Brain pericyte (primary cell): Measurements from ENCODE around the gene AAK1.
"Not testable (repeated sequence)": the region's sequence is repeated elsewhere in the genome, so short reads cannot be mapped to it uniquely, and the experiment has no call there.

Experiments
- DNase-seq: peaks from one replicate; pipeline ENCODE4 v3.0.0-alpha.2; 2012; ENCODE audit warnings: low read depth, low spot score

AAK1 gene

DNA sequence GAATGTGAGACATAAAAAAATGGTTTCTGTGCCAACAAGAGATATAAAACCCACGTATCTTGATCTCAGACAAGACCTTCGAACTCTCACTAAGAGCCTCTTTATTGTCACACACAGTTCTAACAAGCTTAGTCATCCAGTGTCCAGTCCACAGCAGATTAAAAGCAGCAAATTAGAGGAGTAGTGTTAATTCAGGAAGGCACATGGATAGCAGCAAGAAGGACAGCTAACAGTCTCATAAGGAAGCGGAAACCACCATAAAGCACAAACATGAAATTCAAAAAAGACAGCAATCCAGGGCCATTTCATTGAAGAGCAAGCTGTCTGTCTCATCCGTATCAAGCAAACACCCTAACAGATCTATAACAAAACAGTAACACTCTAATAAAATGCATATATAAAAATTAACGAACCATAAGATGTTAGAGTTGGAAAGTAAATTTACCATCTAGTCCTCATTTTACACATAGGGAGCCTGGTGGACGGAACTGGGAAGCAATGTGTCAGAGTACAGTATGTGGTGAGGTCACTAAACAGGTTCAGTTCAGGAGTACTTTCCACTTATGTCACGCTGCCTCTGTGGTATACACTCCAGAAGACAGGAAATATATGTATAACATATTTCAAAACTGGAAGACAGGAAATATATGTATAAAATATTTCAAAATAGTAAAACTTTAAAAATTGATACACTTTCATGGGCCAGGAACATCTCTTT lies 18.3 kb downstream of the AAK1 start:
- DNase-seq: no peak

DNA sequence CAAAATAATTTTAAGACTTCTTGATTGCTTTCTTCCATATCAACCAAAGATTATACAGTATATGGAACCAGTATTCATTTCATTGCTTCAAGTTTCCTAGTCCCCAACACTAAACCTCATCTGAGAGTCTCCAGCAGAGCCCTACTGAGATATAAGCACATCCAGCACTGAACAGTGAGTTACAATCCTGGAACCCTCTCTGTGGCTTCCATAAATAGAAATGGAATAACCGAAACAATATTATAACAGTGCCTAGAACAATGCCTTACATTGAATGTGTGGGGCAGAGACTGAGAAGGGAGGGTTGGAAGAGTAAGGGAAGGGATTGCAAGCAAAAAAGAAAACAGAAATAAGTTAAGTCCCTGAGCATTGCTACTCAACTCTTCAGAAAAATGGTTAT lies 18.9 kb downstream of the AAK1 start:
- no peak for DNase-seq

DNA sequence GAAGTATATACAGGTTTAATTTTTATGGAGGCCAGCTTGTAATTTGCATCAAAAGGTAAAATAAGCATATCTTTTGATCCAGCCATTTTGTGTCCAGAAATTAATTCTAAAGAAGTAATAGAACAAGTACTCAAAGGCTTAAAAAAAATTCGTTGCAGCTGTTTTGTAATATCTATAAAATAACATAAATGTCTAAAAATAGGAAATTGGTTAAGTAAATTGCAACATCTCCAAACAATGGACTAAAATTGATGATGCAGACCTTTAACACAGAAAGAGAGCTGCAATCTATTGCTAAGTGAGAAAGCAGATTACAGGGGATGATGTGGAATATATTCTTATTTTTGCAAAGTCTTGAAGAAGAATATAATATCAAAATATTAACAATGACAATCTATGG lies 19.4 kb downstream of the AAK1 start:
- DNase-seq: no peak

DNA sequence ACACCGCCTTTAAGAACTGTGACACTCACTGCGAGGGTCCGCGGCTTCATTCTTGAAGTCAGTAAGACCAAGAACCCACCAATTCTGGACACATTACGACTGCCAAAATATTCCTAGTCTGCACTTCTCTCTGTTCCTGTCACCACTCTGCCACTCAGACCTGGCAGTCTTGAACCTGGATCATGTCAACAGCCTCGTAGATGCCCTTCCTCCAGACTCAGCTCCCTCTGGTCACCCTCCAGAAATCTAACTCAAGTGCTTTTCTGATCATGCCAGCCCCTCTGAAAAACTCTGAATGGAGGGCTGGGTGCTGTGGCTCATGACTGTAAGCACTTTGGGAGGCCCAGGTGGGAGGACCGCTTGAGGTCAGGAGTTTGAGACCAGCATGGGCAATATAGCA lies 20.3 kb downstream of the AAK1 start:
- no peak for DNase-seq

GRCh38 chr2:69622805-69623204 lies 20.7 kb downstream of the AAK1 start:
- not testable (repeated sequence) for DNase-seq

DNA sequence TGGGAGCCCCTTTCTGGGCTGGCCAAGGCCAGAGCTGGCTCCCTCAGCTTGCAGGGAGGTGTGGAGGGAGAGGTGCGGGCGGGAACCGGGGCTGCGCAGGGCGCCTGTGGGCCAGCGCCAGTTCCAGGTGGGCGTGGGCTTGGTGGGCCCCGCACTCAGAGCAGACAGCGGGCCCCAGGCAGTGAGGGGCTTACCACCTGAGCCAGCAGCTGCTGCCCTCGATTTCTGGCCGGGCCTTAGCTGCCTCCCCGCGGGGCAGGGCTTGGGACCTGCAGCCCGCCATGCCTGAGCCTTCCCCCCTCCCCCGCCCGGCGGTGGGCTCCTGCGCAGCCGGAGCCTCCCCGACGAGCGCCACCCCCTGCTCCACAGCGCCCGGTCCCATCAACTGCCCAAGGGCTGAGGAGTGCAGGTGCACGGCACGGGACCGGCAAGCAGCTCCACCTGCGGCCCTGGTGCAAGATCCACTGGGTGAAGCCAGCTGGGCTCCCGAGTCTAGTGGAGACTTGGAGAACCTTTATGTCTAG lies 21.5 kb downstream of the AAK1 start:
- not testable (repeated sequence) for DNase-seq

GRCh38 chr2:69621440-69621839 lies 22.1 kb downstream of the AAK1 start:
- DNase-seq: no peak

GRCh38 chr2:69620870-69621269 lies 22.7 kb downstream of the AAK1 start:
- DNase-seq: no peak

GRCh38 chr2:69619725-69620124 lies 23.8 kb downstream of the AAK1 start:
- DNase-seq: no peak

- no peak for DNase-seq
Measured at GRCh38 chr2:69618362-69618761, 25.2 kb downstream of the AAK1 start.

- DNase-seq: no peak
Measured at GRCh38 chr2:69617744-69618143, 25.8 kb downstream of the AAK1 start.

DNA sequence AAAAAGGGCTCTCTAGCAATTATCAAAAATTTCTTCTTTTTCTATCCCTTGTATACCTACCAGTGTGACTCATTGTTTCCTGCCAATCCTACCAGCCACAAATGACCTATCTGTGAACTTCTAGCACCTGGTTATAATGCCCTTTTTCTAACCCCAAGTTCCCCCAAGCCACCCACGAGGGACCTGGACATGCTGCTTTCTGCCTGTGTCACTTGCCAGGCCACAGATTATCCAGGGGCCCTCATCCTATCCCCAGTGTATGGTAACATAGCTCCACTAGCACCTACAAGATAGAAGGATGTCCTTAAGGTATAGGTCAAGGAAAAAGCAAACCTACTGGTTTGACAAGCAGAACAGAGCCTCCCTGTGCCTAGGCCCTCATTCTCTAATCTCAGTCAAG lies 26.8 kb downstream of the AAK1 start:
- DNase-seq: no peak

DNA sequence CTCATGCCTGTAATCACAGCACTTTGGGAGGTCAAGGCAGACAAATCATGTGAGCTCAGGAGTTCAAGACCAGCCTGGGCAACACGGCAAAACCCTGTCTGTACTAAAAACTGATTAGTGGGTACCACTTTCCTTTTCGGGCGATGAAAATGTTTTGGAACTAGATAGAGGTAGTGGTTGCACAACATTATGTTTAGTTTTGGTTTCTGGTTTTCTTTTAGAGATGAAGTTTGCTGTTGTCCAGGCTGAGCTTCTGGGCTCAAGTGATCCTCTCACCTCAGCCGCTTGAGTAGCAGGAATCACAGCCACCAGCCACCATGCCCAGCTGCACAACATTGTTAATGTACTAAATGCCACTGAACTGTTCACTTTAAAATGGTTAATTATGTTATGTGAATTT lies 27.6 kb downstream of the AAK1 start:
- no peak for DNase-seq

GRCh38 chr2:69615078-69615625 lies 28.4 kb downstream of the AAK1 start:
- DNase-seq: no peak

GRCh38 chr2:69612707-69613106 lies 30.8 kb downstream of the AAK1 start:
- DNase-seq: no peak

DNA sequence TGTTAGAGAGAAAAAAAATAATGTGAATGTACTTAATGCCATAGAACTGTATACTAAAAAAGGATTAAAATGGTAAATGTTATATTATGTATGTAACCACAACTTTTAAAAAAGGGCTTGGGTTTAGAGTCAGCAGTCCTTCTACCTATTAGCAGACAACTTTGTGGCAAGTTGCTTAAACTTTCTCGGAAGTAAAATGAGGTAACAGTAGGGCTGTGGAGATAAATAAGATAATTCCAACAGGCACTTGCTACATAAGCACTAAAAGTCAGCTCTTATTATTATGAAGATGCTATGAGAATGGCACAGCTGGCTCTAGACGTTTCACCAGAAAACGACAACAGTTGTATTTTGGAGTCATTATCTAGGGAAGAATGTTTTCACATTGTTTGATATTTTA lies 31.3 kb downstream of the AAK1 start:
- DNase-seq: no peak

DNA sequence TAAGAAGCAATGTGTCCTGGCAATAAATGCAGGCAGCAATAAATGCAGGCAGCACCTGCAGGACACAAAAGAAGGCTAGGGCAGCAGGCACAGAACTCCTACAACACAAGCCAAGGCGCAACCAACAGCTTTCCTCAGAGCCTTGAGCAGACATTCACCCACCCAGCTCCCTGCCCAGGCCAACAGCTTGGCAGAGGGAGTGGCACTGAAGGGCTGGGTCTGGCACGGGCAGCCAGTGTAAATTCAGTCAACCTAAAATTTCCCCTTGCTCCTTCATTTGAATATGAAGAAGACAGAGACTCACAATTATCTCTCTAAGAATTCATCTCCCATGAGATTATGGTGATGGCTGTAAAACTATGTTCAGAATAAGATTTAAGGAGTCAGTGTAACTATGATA lies 35.4 kb downstream of the AAK1 start:
- no peak for DNase-seq

GRCh38 chr2:69606771-69607170 lies 36.8 kb downstream of the AAK1 start:
- DNase-seq: not testable (repeated sequence)

DNA sequence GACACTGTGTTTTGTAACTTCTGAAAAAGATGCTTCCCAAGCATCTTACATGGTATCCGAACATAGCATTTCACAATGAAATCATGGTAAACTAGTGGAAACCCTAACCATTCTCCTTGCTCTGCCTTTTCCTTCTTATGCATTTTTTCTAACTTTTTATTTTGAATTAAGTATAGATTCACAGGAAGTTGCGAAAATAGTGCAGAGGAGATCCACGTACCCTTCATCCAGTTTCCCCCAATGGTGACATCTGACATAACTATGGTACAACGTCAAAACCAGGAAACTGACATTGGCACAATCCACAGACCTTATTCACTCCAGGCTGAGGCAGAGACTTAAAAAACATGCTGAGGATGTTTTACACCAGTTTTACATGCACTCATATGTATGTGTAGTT lies 38.3 kb downstream of the AAK1 start:
- DNase-seq: no peak

DNA sequence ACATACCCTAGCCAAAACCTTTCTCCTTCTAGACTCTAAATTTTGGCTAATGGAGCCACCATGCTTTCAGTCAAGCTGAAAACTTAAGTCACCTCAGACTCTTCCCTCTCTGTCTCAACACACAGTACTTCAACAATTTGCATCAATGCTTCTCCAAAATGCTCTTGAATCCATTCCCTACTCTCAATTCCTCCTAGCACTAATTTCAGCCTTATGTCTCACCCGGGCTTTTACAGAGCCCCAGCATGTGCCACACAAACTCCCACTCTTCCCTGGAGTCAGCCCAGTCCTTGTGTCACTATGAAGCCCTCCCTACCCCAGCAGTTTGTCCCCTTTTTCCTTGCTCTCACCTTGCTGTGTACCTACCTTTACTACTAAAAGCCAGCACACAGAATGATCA lies 38.7 kb downstream of the AAK1 start:
- DNase-seq: no peak

- no peak for DNase-seq
Measured at GRCh38 chr2:69604026-69604678, 39.4 kb downstream of the AAK1 start.

- DNase-seq: no peak
Measured at GRCh38 chr2:69603146-69603743, 40.3 kb downstream of the AAK1 start.

GRCh38 chr2:69601179-69601612 lies 42.3 kb downstream of the AAK1 start:
- DNase-seq: no peak
